Smooth muscle cell (in vitro differentiated cells): ENCODE data around the gene TDRD3. TPM values are rescaled to one million over a fixed set of nuclear protein-coding genes. Genes with fewer than 3 reads are reported as not detected.

ENCODE experiments used
- DNase-seq: peaks from one replicate; lab custom pipeline; 2025; ENCODE audit not compliant: unreplicated experiment; lab: John Stamatoyannopoulos, UW
- H2AFZ ChIP-seq: fragments of 200-600 bp; sonication (generic); 2 replicates; pipeline ENCODE4 v1.6.0; 2016; ENCODE audit warnings: antibody characterized with exemption, low read depth, mild to moderate bottlenecking
- H3F3A ChIP-seq: fragments of 200-600 bp; sonication (generic); 2 replicates; pipeline ENCODE4 v1.6.0; 2017; ENCODE audit warnings: antibody characterized with exemption, low read depth
- H3K27ac ChIP-seq: fragments of 200-600 bp; sonication (generic); 2 replicates; pipeline ENCODE4 v1.5.1; 2016; ENCODE audit warnings: low read depth, mild to moderate bottlenecking
- H3K27me3 ChIP-seq: fragments of 200-600 bp; sonication (generic); 2 replicates; pipeline ENCODE4 v1.6.1; 2016; ENCODE audit warnings: low read depth, mild to moderate bottlenecking
- H3K36me3 ChIP-seq: fragments of 200-600 bp; sonication (generic); 2 replicates; pipeline ENCODE4 v1.5.1; 2016; ENCODE audit warnings: low read depth
- H3K4me1 ChIP-seq: fragments of 200-600 bp; sonication (generic); 2 replicates; pipeline ENCODE4 v1.5.1; 2016; ENCODE audit warnings: low read depth
- H3K4me2 ChIP-seq: fragments of 200-600 bp; sonication (generic); 2 replicates; pipeline ENCODE4 v1.6.0; 2016; ENCODE audit warnings: mild to moderate bottlenecking
- H3K4me3 ChIP-seq: fragments of 200-600 bp; sonication (generic); 2 replicates; pipeline ENCODE4 v1.5.1; 2016; ENCODE audit warnings: mild to moderate bottlenecking
- H3K79me2 ChIP-seq: fragments of 200-600 bp; sonication (generic); 2 replicates; pipeline ENCODE4 v1.6.0; 2016; ENCODE audit warnings: low read depth, mild to moderate bottlenecking
- H3K9ac ChIP-seq: fragments of 200-600 bp; sonication (generic); 2 replicates; pipeline ENCODE4 v1.6.0; 2016; ENCODE audit warnings: low read depth
- H3K9me3 ChIP-seq: fragments of 200-600 bp; sonication (generic); replicated peaks from 2 replicates; pipeline ENCODE4 v1.5.1; 2016; ENCODE audit warnings: low read depth
- H4K20me1 ChIP-seq: fragments of 200-600 bp; sonication (generic); 2 replicates; pipeline ENCODE4 v1.6.0; 2016; ENCODE audit warnings: low read depth
- WGBS: methylation state at CpG from one replicate; pipeline ENCODE4 v1.1.7; 2016; ENCODE audit warnings: low lambda C conversion rate; 5-methylcytosine and 5-hydroxymethylcytosine counted together
- polyA plus RNA-seq: library from polyadenylated mRNA; unstranded; fragments of >200 nt; fragmentation: Nextera tagmentation; extraction: Ambion mirVana; gene quantifications from 2 replicates; pipeline ENCODE4 v1.2.1, GENCODE V29; 2016
- total RNA-seq: library from RNA; depleted of rRNA; stranded (reverse); fragments of >200 nt; gene quantifications from 2 replicates; pipeline ENCODE4 v1.2.3, GENCODE V29; 2014
- TF ChIP-seq, protein P1 (sequence below): fragments of 200-600 bp; sonication (generic); IDR thresholded peaks from 2 replicates; pipeline ENCODE4 v1.5.1; 2017; ENCODE audit warnings: borderline replicate concordance, mild to moderate bottlenecking, antibody characterized with exemption; ENCODE audit not compliant: insufficient read depth, poor library complexity, severe bottlenecking

Gene TDRD3
- total and polyA plus RNA-seq, 2 experiments from 2014 or later = 7.3 to 20.4 TPM

DNA sequence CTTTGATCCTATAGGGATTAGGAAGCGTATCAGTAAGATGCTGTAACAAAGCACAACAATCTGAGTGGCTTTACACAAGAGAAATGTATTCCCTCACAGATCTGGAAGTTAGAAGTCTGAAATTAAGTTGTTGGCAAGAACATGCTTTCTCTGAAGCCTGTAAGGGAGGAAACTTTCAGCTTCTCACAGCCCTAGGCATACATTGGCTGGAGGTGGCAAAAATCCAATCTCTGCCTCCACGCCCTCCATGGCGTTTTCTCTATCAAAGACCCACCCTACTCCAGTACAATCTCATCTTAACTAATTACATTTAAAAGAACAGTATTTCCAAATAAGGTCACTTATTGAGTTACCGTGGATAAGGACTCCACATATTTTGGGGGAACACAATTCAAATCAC, 211.9 kb downstream of the TDRD3 start:
- Histone ChIP-seq H3K9ac (no peak overlapping the region), H3K27ac (no peak overlapping the region), H4K20me1 (no peaks in the 10 kb centered on the region), H3K79me2 (no peaks in the 10 kb centered on the region), H3K9me3 (no peaks in the 10 kb centered on the region), H3K4me3 (no peak overlapping the region), H3K27me3 (no peaks in the 10 kb centered on the region), H3K4me2 (no peak overlapping the region), H3K4me1 (no peaks in the 10 kb centered on the region), H3F3A (no peaks in the 10 kb centered on the region), H2AFZ (no peak overlapping the region), H3K36me3 (no peaks in the 10 kb centered on the region)
- TF ChIP-seq, protein P1, sequence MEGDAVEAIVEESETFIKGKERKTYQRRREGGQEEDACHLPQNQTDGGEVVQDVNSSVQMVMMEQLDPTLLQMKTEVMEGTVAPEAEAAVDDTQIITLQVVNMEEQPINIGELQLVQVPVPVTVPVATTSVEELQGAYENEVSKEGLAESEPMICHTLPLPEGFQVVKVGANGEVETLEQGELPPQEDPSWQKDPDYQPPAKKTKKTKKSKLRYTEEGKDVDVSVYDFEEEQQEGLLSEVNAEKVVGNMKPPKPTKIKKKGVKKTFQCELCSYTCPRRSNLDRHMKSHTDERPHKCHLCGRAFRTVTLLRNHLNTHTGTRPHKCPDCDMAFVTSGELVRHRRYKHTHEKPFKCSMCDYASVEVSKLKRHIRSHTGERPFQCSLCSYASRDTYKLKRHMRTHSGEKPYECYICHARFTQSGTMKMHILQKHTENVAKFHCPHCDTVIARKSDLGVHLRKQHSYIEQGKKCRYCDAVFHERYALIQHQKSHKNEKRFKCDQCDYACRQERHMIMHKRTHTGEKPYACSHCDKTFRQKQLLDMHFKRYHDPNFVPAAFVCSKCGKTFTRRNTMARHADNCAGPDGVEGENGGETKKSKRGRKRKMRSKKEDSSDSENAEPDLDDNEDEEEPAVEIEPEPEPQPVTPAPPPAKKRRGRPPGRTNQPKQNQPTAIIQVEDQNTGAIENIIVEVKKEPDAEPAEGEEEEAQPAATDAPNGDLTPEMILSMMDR = no peak
- 90% methylated on average over 4 of the region's 4 CpGs for WGBS
- no peak for DNase-seq

DNA sequence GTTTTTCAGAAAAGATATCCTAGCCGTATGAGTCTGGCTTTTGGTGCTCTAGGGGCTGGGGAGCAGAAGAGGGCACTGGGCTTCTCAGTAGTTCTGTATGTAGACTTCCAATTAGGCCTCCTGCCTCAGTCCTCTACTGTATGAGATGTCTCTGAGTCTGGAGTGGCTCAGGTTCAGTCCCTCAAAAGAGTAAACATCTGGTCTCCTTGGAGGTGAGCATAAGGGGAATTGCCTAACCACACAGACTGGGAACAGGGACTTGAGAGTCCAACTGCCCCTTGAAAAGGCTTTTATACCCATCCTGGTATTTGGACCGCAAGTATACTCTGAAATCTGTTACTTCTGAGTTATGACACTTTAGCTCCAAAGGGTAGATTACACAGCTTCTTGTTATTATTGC, 214.5 kb downstream of the TDRD3 start:
- Histone ChIP-seq H3K4me3 (no peak overlapping the region), H3K9ac (no peak overlapping the region), H3K79me2 (no peaks in the 10 kb centered on the region), H3K4me2 (no peak overlapping the region), H3F3A (no peaks in the 10 kb centered on the region), H3K9me3 (no peaks in the 10 kb centered on the region), H4K20me1 (no peaks in the 10 kb centered on the region), H3K36me3 (no peaks in the 10 kb centered on the region), H3K27me3 (no peaks in the 10 kb centered on the region), H2AFZ (no peak overlapping the region), H3K4me1 (no peaks in the 10 kb centered on the region), H3K27ac (no peak overlapping the region)
- TF ChIP-seq, protein P1 = no peak
- WGBS = 90% methylated on average over 2 of the region's 2 CpGs
- DNase-seq = no peak

DNA sequence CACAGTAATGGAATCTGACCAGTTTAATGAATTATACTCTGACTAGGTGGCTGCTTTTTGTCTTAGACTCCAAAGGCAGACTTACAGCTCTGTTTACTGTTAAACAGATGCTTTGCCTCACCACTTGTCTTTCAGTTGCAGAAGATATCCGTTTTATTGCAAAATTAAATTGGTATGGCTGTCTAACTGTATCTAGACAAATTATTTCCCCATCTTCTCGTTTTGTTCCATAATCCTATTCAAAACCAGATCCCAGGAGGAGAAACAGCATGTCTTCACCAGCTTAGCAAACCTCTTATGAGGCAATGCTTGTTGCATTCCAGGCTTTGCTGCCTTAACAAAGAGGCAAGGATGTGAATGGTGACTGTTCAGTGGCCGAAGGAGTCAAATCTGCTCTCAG, 215.6 kb downstream of the TDRD3 start:
- Histone ChIP-seq H3K27me3 (no peaks in the 10 kb centered on the region), H3K4me1 (no peaks in the 10 kb centered on the region), H3K27ac (no peak overlapping the region), H3K36me3 (no peaks in the 10 kb centered on the region), H3K9ac (no peak overlapping the region), H3F3A (no peaks in the 10 kb centered on the region), H4K20me1 (no peaks in the 10 kb centered on the region), H3K4me2 (no peak overlapping the region), H3K79me2 (no peaks in the 10 kb centered on the region), H3K4me3 (no peak overlapping the region), H3K9me3 (no peaks in the 10 kb centered on the region), H2AFZ (no peak overlapping the region)
- 74% methylated on average over 3 of the region's 3 CpGs for WGBS
- TF ChIP-seq, protein P1 = no peak
- DNase-seq = no peak

DNA sequence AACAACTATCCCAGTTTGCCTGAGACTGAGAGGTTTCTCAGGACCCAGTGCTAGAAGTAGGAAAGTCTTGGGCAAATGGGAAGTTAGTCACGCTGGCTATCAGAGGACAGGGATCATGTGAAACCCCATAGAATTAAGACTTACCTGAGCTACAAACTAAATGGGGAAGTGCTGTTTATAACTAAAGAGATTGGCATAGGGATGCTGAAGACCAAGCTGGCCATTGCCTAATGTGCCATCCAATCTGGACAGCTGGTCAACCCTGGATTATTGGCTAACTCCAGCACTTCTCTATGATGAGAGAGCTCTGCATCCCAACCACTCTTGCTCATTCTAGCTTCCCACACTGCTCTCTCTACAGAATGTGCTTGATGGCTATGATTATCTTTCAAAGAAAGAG, 216.1 kb downstream of the TDRD3 start:
- TF ChIP-seq, protein P1 = no peak
- H3K4me3 ChIP-seq = no peak overlapping the region
- H3K27me3 ChIP-seq = no peaks in the 10 kb centered on the region
- WGBS = 95% methylated on average over 1 of the region's 1 CpG
- no peaks in the 10 kb centered on the region for H3F3A ChIP-seq
- no peaks in the 10 kb centered on the region for H3K4me1 ChIP-seq
- no peak for DNase-seq
- H3K9ac ChIP-seq = no peak overlapping the region
- H3K27ac ChIP-seq = no peak overlapping the region
- H2AFZ ChIP-seq = no peak overlapping the region
- H3K9me3 ChIP-seq = no peaks in the 10 kb centered on the region
- H3K36me3 ChIP-seq = no peaks in the 10 kb centered on the region
- H3K79me2 ChIP-seq = no peaks in the 10 kb centered on the region
- no peak overlapping the region for H3K4me2 ChIP-seq
- H4K20me1 ChIP-seq = no peaks in the 10 kb centered on the region
